Left ventricle myocardium inferior (tissue), 1 donor: ENCODE measurements around the gene UMPS. TPM values are rescaled to one million over a fixed set of nuclear protein-coding genes. Genes with fewer than 3 reads are reported as not detected.
"Not testable (repeated sequence)": the region's sequence is repeated elsewhere in the genome, so short reads cannot be mapped to it uniquely, and the experiment has no call there.

Experiments used
- DNase-seq: peaks from one replicate; pipeline ENCODE4 v3.0.0-alpha.2; 2020
- H3K27ac ChIP-seq: fragments of 200-600 bp; replicated peaks from 2 replicates; pipeline ENCODE4 v1.8.0; 2021
- H3K27me3 ChIP-seq: fragments of 200-600 bp; 2 replicates; pipeline ENCODE4 v1.8.0; 2021; ENCODE audit warnings: low read depth
- H3K36me3 ChIP-seq: fragments of 200-600 bp; 2 replicates; pipeline ENCODE4 v1.8.0; 2021
- H3K4me1 ChIP-seq: fragments of 200-600 bp; 2 replicates; pipeline ENCODE4 v1.8.0; 2021
- H3K4me3 ChIP-seq: fragments of 200-600 bp; 2 replicates; pipeline ENCODE4 v1.8.0; 2021; ENCODE audit warnings: mild to moderate bottlenecking, moderate library complexity
- H3K9me3 ChIP-seq: fragments of 200-600 bp; replicated peaks from 2 replicates; pipeline ENCODE4 v1.8.0; 2021
- CTCF ChIP-seq: fragments of 200-600 bp; IDR thresholded peaks from 2 replicates; pipeline ENCODE4 v1.8.0; 2021; ENCODE audit warnings: antibody characterized with exemption, mild to moderate bottlenecking, borderline replicate concordance
- intact Hi-C: fragments of 100-400 bp; cut with micrococcal nuclease; formaldehyde crosslinking; loops from one replicate; pipeline ENCODE4 v1.11.0; 2022
- total RNA-seq: library from RNA; stranded (reverse); fragmentation: NEBNext Ultra II Directional; extraction: Animal tissue kit (Norgen Biotek cat#: 25700); gene quantifications from one replicate; pipeline ENCODE4 v1.2.1, GENCODE V29; 2021
- donor health status: DM: no; HTN: yes; CAD: no; lungs with severe emphysema.

Gene UMPS
- total RNA-seq, 1 donor from 2014 or later: 9.0 TPM

GRCh38 chr3:124699686-124700396, 30.4 kb upstream of the UMPS start:
- Histone ChIP-seq H3K4me3 (no peak overlapping the region), H3K36me3 (peaks cover 8% of the 10 kb centered on the region), H3K9me3 (no peaks in the 10 kb centered on the region), H3K27ac (peak overlapping the region; percentile 69), H3K4me1 (peaks cover 12% of the 10 kb centered on the region), H3K27me3 (no peaks in the 10 kb centered on the region)
- TF ChIP-seq CTCF: no peak
- intact Hi-C loops: no loop called here
- DNase-seq: no peak

- H3K36me3 ChIP-seq: peaks cover 8% of the 10 kb centered on the region
- no peaks in the 10 kb centered on the region for H3K27me3 ChIP-seq
- no peak for DNase-seq
- peaks cover 12% of the 10 kb centered on the region for H3K4me1 ChIP-seq
- H3K27ac ChIP-seq: no peak overlapping the region
- no peaks in the 10 kb centered on the region for H3K9me3 ChIP-seq
- H3K4me3 ChIP-seq: no peak overlapping the region
- intact Hi-C loops: no loop called here
- TF ChIP-seq CTCF: no peak
These were observed 29.2 kb upstream of the UMPS start for GRCh38 chr3:124700880-124701684.

GRCh38 chr3:124701687-124702086, 28.6 kb upstream of the UMPS start:
- Histone ChIP-seq H3K4me1 (peaks cover 12% of the 10 kb centered on the region), H3K9me3 (no peaks in the 10 kb centered on the region), H3K4me3 (no peak overlapping the region), H3K36me3 (peaks cover 8% of the 10 kb centered on the region), H3K27ac (no peak overlapping the region), H3K27me3 (no peaks in the 10 kb centered on the region)
- no peak for TF ChIP-seq CTCF
- no peak for DNase-seq
- intact Hi-C loops: no loop called here

DNA sequence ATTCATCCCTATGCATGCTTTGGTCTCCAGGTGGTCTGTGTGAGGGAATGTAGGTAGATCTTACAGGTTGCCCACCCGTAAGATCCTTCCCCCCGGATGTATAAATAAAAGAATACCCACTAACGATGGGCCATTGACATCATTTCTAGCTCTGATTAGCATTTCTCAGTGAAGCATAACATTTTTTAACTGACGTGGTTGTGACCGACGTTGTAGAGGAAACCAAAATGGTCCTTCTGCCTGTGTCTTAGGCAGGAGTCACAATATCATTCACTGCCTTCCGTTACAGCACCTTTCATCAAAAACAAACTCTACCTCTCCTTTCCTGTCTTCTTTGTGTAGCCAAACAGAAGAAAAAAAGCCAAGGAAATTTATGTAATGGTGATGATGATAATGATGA, 27.3 kb upstream of the UMPS start:
- Histone ChIP-seq H3K4me1 (peaks cover 12% of the 10 kb centered on the region), H3K27me3 (no peaks in the 10 kb centered on the region), H3K27ac (no peak overlapping the region), H3K4me3 (no peak overlapping the region), H3K36me3 (peaks cover 7% of the 10 kb centered on the region), H3K9me3 (no peaks in the 10 kb centered on the region)
- intact Hi-C loops: no loop called here
- TF ChIP-seq CTCF: no peak
- DNase-seq: no peak

DNA sequence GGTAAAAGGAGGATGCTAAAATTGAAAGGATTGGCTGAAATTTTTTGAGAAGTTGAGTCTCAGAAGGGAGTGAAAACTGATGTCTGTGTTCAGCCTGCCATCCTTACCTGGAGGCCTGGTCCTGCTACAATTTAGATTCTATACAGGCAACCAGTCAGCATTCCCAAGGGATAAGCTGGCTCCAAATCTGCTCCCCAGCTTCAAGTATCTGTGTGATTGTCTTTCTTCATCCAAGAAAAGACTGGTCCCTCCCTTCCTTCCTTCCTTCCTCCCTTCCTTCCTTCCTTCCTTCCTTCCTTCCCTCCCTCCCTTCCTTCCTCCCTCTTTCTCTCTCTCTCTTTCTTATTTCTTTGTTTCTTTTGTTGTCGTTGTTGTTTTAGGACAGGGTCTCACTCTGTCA, 24.7 kb upstream of the UMPS start:
- peaks cover 4% of the 10 kb centered on the region for H3K36me3 ChIP-seq
- H3K27me3 ChIP-seq: no peaks in the 10 kb centered on the region
- no peak overlapping the region for H3K27ac ChIP-seq
- TF ChIP-seq CTCF: no peak
- DNase-seq: no peak
- H3K4me1 ChIP-seq: no peaks in the 10 kb centered on the region
- intact Hi-C loops: no loop called here
- no peak overlapping the region for H3K4me3 ChIP-seq
- no peaks in the 10 kb centered on the region for H3K9me3 ChIP-seq

- H3K27ac ChIP-seq, DNase-seq, intact Hi-C loops, H3K9me3 ChIP-seq, H3K4me1 ChIP-seq, H3K36me3 ChIP-seq, H3K4me3 ChIP-seq, H3K27me3 ChIP-seq: not testable (repeated sequence)
These were observed 23.0 kb upstream of the UMPS start for GRCh38 chr3:124707223-124707622.
